ENCODE data around the gene DAZL.

GRCh38 chr3:16543242-16543864 lies 61.9 kb downstream of the DAZL start:
- no peak for TF ChIP-seq CTCF (IDR thresholded peaks at IDR 0.05)
- no peak for TF ChIP-seq ZFX (IDR thresholded peaks at IDR 0.05; ENCODE audit: borderline replicate concordance)

Measured in 22Rv1 (cell line).